Breast epithelium (tissue), 3 donors: ENCODE measurements around the gene FOXN3.

Source experiments
- CTCF ChIP-seq, 3 donors: fragments of 450-650 bp; IDR thresholded peaks; one replicate each; pipeline ENCODE4 v1.5.1; 2016 to 2017; ENCODE audit warnings: antibody characterized with exemption in 3 of 3, mild to moderate bottlenecking in 3 of 3, moderate library complexity in 3 of 3
- POLR2A ChIP-seq: fragments of 450-650 bp; IDR thresholded peaks from one replicate; pipeline ENCODE4 v1.6.1; 2016; ENCODE audit warnings: antibody characterized with exemption, mild to moderate bottlenecking, moderate library complexity
- POLR2AphosphoS5 ChIP-seq, 3 donors: sonication (generic); formaldehyde crosslinking; IDR thresholded peaks; one replicate each; pipeline ENCODE4 v1.6.1; 2017; ENCODE audit warnings: antibody characterized with exemption in 3 of 3

- no peak for TF ChIP-seq POLR2A
- no peak for TF ChIP-seq CTCF (IDR thresholded peaks at IDR 0.05)
- no peak for TF ChIP-seq POLR2AphosphoS5 (IDR thresholded peaks at IDR 0.05)
Measured at GRCh38 chr14:89442280-89442679, 25.2 kb upstream of the FOXN3 start.
